Glutamatergic neuron (in vitro differentiated cells): ENCODE results near the gene P2RX2. TPM values are rescaled to one million over a fixed set of nuclear protein-coding genes. Genes with fewer than 3 reads are reported as not detected.
A peak's percentile ranks its signal among the peaks of the same experiment; 100 is the strongest.

ENCODE experiments used
- DNase-seq: peaks from one replicate; pipeline ENCODE4 v3.0.0; 2022
- H3K27ac Mint-ChIP-seq: one replicate; pipeline ENCODE4 v1.8.0; 2020; ENCODE audit warnings: mild to moderate bottlenecking, mixed read lengths, inconsistent platforms; ENCODE audit not compliant: unreplicated experiment
- H3K27me3 Mint-ChIP-seq: one replicate; pipeline ENCODE4 v1.8.0; 2020; ENCODE audit warnings: mild to moderate bottlenecking, moderate library complexity, mixed read lengths, inconsistent platforms; ENCODE audit not compliant: unreplicated experiment
- H3K36me3 Mint-ChIP-seq: one replicate; pipeline ENCODE4 v1.8.0; 2020; ENCODE audit warnings: mild to moderate bottlenecking, mixed read lengths, inconsistent platforms; ENCODE audit not compliant: unreplicated experiment
- H3K4me1 Mint-ChIP-seq: one replicate; pipeline ENCODE4 v1.8.0; 2020; ENCODE audit warnings: mild to moderate bottlenecking, low read depth, mixed read lengths, inconsistent platforms; ENCODE audit not compliant: unreplicated experiment
- H3K4me3 Mint-ChIP-seq: one replicate; pipeline ENCODE4 v1.8.0; 2020; ENCODE audit warnings: mild to moderate bottlenecking, mixed read lengths, inconsistent platforms; ENCODE audit not compliant: unreplicated experiment
- H3K9me3 Mint-ChIP-seq: one replicate; pipeline ENCODE4 v1.8.0; 2020; ENCODE audit warnings: mild to moderate bottlenecking, moderate library complexity, mixed read lengths, inconsistent platforms; ENCODE audit not compliant: unreplicated experiment
- CTCF ChIP-seq: fragments of 200-600 bp; sonication (generic); IDR thresholded peaks from one replicate; pipeline ENCODE4 v1.5.0; 2021; ENCODE audit not compliant: partially characterized antibody, unreplicated experiment
- total RNA-seq: library from RNA; stranded (reverse); fragmentation: NEBNext Ultra II Directional; extraction: Animal tissue kit (Norgen Biotek cat#: 25700); gene quantifications from one replicate; pipeline ENCODE4 v1.2.1, GENCODE V29; 2021; ENCODE audit not compliant: unreplicated experiment

P2RX2 gene
- total RNA-seq, 1 donor from 2014 or later = 4.1 TPM

- TF ChIP-seq CTCF = no peak
- peaks cover 11% of the 10 kb centered on the region for H3K4me1 Mint-ChIP-seq
- DNase-seq = no peak
- H3K27me3 Mint-ChIP-seq = peaks cover 19% of the 10 kb centered on the region
- H3K9me3 Mint-ChIP-seq = peaks cover 2% of the 10 kb centered on the region
- H3K27ac Mint-ChIP-seq = no peak overlapping the region
- H3K4me3 Mint-ChIP-seq = no peak overlapping the region
- no peaks in the 10 kb centered on the region for H3K36me3 Mint-ChIP-seq
These were observed 2.5 kb downstream of the P2RX2 start for GRCh38 chr12:132620899-132621656.

- Mint-ChIP-seq H3K4me1 (peaks cover 15% of the 10 kb centered on the region), H3K36me3 (no peaks in the 10 kb centered on the region), H3K27ac (peak overlapping the region; percentile 23), H3K27me3 (peaks cover 19% of the 10 kb centered on the region), H3K4me3 (peak overlapping the region; percentile 50), H3K9me3 (peaks cover 3% of the 10 kb centered on the region)
- DNase-seq = no peak
- no peak for TF ChIP-seq CTCF
These were observed 3.3 kb downstream of the P2RX2 start for GRCh38 chr12:132621657-132622435.

- Mint-ChIP-seq H3K4me3 (peak overlapping the region; percentile 50), H3K27ac (peak overlapping the region; percentile 23), H3K9me3 (peaks cover 3% of the 10 kb centered on the region), H3K27me3 (peaks cover 19% of the 10 kb centered on the region), H3K4me1 (peaks cover 15% of the 10 kb centered on the region), H3K36me3 (no peaks in the 10 kb centered on the region)
- no peak for DNase-seq
- TF ChIP-seq CTCF = no peak
These were observed 4.0 kb downstream of the P2RX2 start for GRCh38 chr12:132622437-132623071.

GRCh38 chr12:132623072-132623869, 4.7 kb downstream of the P2RX2 start:
- Mint-ChIP-seq H3K9me3 (peaks cover 3% of the 10 kb centered on the region), H3K27ac (peak overlapping the region; percentile 55), H3K36me3 (no peaks in the 10 kb centered on the region), H3K27me3 (peaks cover 13% of the 10 kb centered on the region), H3K4me3 (peak overlapping the region; percentile 46), H3K4me1 (peaks cover 15% of the 10 kb centered on the region)
- no peak for TF ChIP-seq CTCF
- no peak for DNase-seq
